SK-N-MC (cell line): ENCODE data around the gene SELP.

Source experiments
- EZH2 ChIP-seq: fragments of 200-600 bp; sonication (generic); IDR thresholded peaks from one replicate; pipeline ENCODE4 v1.6.1; 2017; ENCODE audit warnings: antibody characterized with exemption
- POLR2AphosphoS5 ChIP-seq: IDR thresholded peaks from 2 replicates; pipeline ENCODE4 v1.6.1; 2012; ENCODE audit warnings: mild to moderate bottlenecking, low read depth, low read length, borderline replicate concordance

DNA sequence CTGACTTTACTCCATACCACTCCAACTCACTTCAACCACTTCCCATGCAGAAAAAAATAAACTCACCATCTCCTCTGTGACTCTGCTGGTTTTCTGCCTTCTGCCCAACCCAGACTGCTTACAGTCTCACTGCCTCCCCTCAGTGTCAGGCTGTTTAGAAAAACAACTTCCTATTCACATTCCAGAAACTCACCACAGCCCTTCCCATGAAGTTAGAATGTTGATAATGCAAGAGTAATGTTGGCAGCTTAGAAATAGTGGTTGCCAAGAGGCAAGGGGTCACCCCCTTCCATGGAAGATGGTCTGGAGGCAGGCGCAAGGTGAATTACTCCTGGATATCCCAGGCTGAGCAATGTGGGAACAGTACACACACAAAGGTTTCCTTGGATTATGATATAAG lies at the start of gene SELP:
- no peak for TF ChIP-seq POLR2AphosphoS5
- TF ChIP-seq EZH2, result no peak
